ENCODE results near the gene STK24. TPM values are rescaled to one million over a fixed set of nuclear protein-coding genes. Genes with fewer than 3 reads are reported as not detected.

STK24 gene
- total RNA-seq, 4 donors from 2014 or later, result 49.8 to 68.9 (median 57.0) TPM

DNA sequence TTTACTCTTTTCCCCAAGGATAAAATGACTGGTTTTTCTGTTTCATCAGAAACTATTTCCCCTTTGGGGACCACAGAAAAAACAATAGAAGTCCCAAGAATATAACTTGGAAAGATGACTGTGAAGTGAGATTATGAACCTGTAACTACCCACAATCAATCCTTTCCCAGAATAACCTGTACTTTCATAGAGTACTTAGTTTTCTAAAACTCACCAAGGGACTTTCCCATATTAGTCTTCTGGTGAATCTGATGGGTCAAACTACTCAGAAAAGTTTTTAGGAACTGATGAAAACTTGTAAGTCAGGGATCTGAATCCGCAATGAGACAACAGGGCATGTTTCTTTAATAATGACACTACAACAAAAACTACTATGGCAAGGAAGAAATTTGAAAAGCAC lies 62.6 kb downstream of the STK24 start:
- 89 to 98% methylated on average over 1 of the region's 1 CpG for WGBS, 2 donors
- Histone ChIP-seq H3K4me1 (peaks cover 0 to 44% (median 13%) of the 10 kb centered on the region in 4 donors), H3K9me3 (no peaks in the 10 kb centered on the region), H3K36me3 (peaks cover 0 to 12% (median 0%) of the 10 kb centered on the region in 3 donors), H3K4me3 (no peak overlapping the region), H3K27me3 (no peaks in the 10 kb centered on the region), H3K27ac (no peak overlapping the region)
- DNase-seq (ENCODE audit: low spot score in 2 of 2), result no peak
- TF ChIP-seq, protein P1, sequence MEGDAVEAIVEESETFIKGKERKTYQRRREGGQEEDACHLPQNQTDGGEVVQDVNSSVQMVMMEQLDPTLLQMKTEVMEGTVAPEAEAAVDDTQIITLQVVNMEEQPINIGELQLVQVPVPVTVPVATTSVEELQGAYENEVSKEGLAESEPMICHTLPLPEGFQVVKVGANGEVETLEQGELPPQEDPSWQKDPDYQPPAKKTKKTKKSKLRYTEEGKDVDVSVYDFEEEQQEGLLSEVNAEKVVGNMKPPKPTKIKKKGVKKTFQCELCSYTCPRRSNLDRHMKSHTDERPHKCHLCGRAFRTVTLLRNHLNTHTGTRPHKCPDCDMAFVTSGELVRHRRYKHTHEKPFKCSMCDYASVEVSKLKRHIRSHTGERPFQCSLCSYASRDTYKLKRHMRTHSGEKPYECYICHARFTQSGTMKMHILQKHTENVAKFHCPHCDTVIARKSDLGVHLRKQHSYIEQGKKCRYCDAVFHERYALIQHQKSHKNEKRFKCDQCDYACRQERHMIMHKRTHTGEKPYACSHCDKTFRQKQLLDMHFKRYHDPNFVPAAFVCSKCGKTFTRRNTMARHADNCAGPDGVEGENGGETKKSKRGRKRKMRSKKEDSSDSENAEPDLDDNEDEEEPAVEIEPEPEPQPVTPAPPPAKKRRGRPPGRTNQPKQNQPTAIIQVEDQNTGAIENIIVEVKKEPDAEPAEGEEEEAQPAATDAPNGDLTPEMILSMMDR (IDR thresholded peaks at IDR 0.05), result no peak
- TF ChIP-seq EP300 (IDR thresholded peaks at IDR 0.05) (no peak), POLR2A (IDR thresholded peaks at IDR 0.05) (no peak)

DNA sequence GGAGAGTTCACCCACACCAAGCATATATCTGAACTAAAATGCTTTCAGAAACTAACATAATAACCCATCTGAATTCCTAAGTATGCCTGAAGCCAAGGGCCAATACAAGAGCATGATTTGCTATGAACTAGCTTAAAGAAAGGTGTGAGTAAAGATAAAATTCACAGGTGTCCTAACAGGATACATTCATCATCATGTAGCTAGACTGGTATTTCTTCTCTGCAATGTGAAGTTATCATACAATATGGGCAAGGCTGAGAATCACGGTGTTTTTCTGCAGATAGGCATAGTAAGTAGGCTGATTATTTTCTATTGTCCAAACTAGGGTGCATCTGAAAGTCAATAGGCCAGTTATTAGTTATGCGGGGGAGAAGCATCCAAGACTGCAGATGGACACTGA lies 63.1 kb downstream of the STK24 start:
- Histone ChIP-seq H3K4me1 (peaks cover 0 to 48% (median 16%) of the 10 kb centered on the region in 4 donors), H3K27ac (no peak overlapping the region)
- WGBS, 2 donors, result 72 to 88% methylated on average over 2 of the region's 2 CpGs

DNA sequence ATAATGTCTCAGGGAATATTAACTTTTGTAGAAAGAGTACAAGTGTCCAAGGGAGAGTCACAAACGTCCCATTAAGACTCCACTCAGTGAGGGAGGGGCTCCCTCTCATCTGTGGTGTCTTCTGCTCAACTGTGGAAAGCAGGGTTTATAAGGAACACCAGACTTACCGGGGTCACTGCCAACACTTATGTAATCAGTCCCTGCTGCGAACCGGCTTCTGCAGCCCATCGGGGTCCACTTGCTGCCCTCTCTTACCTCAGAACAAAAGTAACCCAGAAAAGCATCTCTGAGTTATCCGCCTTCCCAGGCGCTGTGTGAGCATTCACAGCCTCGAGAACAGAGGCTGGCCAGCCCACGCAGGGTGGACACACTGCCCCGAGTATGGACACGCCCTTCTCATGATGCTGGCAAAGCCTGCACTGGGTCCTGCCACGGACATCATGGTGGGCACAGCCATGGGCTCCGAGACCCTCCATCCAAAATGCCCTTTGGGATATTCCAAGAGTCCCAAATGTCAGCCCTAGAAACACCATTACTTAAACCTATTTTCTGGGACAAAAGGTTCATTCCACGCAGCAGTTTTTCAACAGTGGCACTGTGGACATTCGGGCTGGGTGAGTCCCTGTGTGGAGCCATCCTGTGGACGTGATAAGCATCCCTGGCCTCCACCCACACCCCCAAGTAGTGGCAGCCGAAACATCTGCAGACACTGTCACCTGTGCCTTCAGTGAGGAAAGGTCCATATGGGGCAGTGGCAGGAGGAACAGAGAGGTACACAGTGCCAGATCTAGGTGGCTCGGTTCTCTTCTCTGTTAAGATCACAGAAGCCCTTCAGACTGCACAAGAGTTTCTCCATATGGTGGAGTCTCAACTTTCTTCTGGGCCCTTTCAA lies 63.9 kb downstream of the STK24 start:
- Histone ChIP-seq H3K9me3 (no peaks in the 10 kb centered on the region), H3K36me3 (peaks cover 0 to 9% (median 0%) of the 10 kb centered on the region in 3 donors), H3K27me3 (no peaks in the 10 kb centered on the region), H3K27ac (no peak overlapping the region), H3K4me3 (no peak overlapping the region), H3K4me1 (peaks cover 0 to 57% (median 20%) of the 10 kb centered on the region in 4 donors)
- TF ChIP-seq, protein P1 (IDR thresholded peaks at IDR 0.05), result no peak
- TF ChIP-seq EP300 (IDR thresholded peaks at IDR 0.05), result no peak
- TF ChIP-seq POLR2A (IDR thresholded peaks at IDR 0.05), result no peak
- DNase-seq (ENCODE audit: low spot score in 2 of 2), result no peak
- 82 to 87% methylated on average over 13 to 18 of the region's 18 CpGs for WGBS, 2 donors

More for the DNA sequence above, 63.1 kb downstream of the STK24 start:
- no peaks in the 10 kb centered on the region for H3K27me3 ChIP-seq
- DNase-seq (ENCODE audit: low spot score in 2 of 2), result no peak
- no peaks in the 10 kb centered on the region for H3K9me3 ChIP-seq
- TF ChIP-seq, protein P1 (IDR thresholded peaks at IDR 0.05), result no peak
- TF ChIP-seq POLR2A (IDR thresholded peaks at IDR 0.05) (no peak), EP300 (IDR thresholded peaks at IDR 0.05) (no peak)
- no peak overlapping the region for H3K4me3 ChIP-seq
- peaks cover 0 to 12% (median 0%) of the 10 kb centered on the region in 3 donors for H3K36me3 ChIP-seq

DNA sequence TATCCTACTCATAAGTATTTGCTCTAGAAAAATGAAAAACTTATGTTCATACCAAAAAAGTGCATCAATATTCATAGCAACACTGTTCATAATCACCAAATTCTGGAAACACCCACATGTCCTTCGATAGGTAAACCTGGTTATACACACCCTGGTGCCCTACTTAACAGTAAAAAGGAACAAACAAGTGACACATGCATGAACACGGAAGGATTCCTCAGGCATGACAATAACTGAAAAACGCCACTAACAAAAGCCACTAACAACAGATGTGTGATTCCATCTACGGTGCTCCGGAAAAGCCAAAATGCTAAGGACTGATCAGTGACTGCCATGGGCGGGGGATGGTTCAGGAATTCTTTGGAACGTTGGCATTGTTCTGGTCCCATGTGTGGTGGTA lies 65.5 kb downstream of the STK24 start:
- DNase-seq (ENCODE audit: low spot score in 2 of 2), result no peak
- Histone ChIP-seq H3K4me3 (no peak overlapping the region), H3K4me1 (peaks cover 0 to 57% (median 31%) of the 10 kb centered on the region in 4 donors), H3K27ac (no peak overlapping the region), H3K27me3 (no peaks in the 10 kb centered on the region), H3K9me3 (no peaks in the 10 kb centered on the region), H3K36me3 (no peaks in the 10 kb centered on the region)
- 89 to 92% methylated on average over 7 of the region's 7 CpGs for WGBS, 2 donors
- TF ChIP-seq, protein P1 (IDR thresholded peaks at IDR 0.05), result no peak
- TF ChIP-seq POLR2A (IDR thresholded peaks at IDR 0.05) (no peak), EP300 (IDR thresholded peaks at IDR 0.05) (no peak)

DNA sequence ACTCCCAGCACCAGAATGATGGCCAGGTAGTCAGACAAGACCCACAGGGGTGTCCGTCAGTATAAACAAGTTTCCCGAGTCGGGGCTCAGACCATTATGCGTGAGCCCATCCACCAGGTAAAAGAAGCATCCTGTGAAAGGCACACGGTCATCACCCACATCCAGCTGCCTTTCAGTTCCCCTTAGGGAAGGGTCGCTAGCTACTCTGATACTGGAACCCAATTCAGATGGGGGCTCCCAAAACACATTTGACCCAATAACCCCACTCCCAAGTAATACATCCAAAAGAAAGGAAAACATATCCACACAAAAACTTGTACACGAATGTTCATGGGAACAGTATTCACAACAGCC lies 66.8 kb downstream of the STK24 start:
- no peaks in the 10 kb centered on the region for H3K9me3 ChIP-seq
- TF ChIP-seq, protein P1 (IDR thresholded peaks at IDR 0.05), result no peak
- TF ChIP-seq POLR2A (IDR thresholded peaks at IDR 0.05) (no peak), EP300 (IDR thresholded peaks at IDR 0.05) (no peak)
- peak overlapping the region in 3 of 4 donors; percentile 48 to 83 (median 77) for H3K27ac ChIP-seq
- DNase-seq (ENCODE audit: low spot score in 2 of 2), result no peak
- no peaks in the 10 kb centered on the region for H3K27me3 ChIP-seq
- 86 to 92% methylated on average over 7 of the region's 7 CpGs for WGBS, 2 donors
- peaks cover 0 to 62% (median 37%) of the 10 kb centered on the region in 4 donors for H3K4me1 ChIP-seq
- H3K4me3 ChIP-seq, result no peak overlapping the region
- no peaks in the 10 kb centered on the region for H3K36me3 ChIP-seq

All from tibial nerve (tissue), 4 donors.